HepG2 (cell line): Measurements from ENCODE around the gene KRT33A. TPM values are rescaled to one million over a fixed set of nuclear protein-coding genes. Genes with fewer than 3 reads are reported as not detected.

Source experiments
- ATAC-seq: fragments of 200-7000 bp; cut with Tn5 transposase; 3 replicates; pipeline ENCODE4 v1.9.1; 2020; ENCODE audit warnings: mild to moderate bottlenecking, moderate library complexity
- BruUV-seq: library from RNA; stranded (reverse); fragments of 400-500 nt; replicated peaks from 2 replicates; lab custom pipeline; 2021; lab: Mats Ljungman, UMichigan
- CTCF ChIA-PET: fragments of 300-600 bp; formaldehyde crosslinking; extraction: SDS; loops from one replicate; lab custom pipeline; 2021; ENCODE audit warnings: low total read pairs, inconsistent platforms, low intra/inter-chr PET ratio; lab: Yijun Ruan, JAX
- POLR2A ChIA-PET: fragments of 350-600 bp; sonication (Branson Sonifier 250); formaldehyde crosslinking; loops from one replicate; lab custom pipeline; 2020; ENCODE audit warnings: antibody characterized with exemption, inconsistent platforms; lab: Yijun Ruan, JAX
- DNase-seq: peaks from one replicate; pipeline ENCODE4 v3.0.0-alpha.2; 2015; ENCODE audit warnings: low spot score
- FAIRE-seq: peaks from 3 replicates; lab custom pipeline; 2011; peaks lifted over from hg19 to GRCh38; lab: Jason Lieb, UNC
- H2AFZ ChIP-seq: one replicate; pipeline ENCODE4 v1.6.1; 2011; ENCODE audit warnings: low read length, inconsistent platforms
- H3K27ac ChIP-seq: fragments of 300-600 bp; 3 replicates; pipeline ENCODE4 v1.8.0; 2011; ENCODE audit warnings: mixed run types, mild to moderate bottlenecking, mixed read lengths, low read length, inconsistent platforms; ENCODE audit not compliant: insufficient read depth; ENCODE audit errors: extremely low read length
- H3K27me3 ChIP-seq, 2 experiments: fragments of 200-600 bp in 1 of 2; 2 replicates in 1 of 2; 3 replicates in 1 of 2; pipeline versions ENCODE4 v1.6.0 to v1.8.0; 2011; ENCODE audit warnings: low read length in 2 of 2, mild to moderate bottlenecking in 2 of 2, moderate library complexity in 2 of 2, inconsistent platforms in 1 of 2; ENCODE audit not compliant: insufficient read depth in 2 of 2, control insufficient read depth in 1 of 2
- H3K36me3 ChIP-seq, 2 experiments: fragments of 200-600 bp in 1 of 2; replicated peaks in 1 of 2; 2 replicates in 1 of 2; 3 replicates in 1 of 2; pipeline versions ENCODE4 v1.5.1 to v1.8.0; 2011; ENCODE audit warnings: low read length in 2 of 2, inconsistent platforms in 1 of 2; ENCODE audit not compliant: insufficient read depth in 2 of 2, control insufficient read depth in 1 of 2
- H3K4me1 ChIP-seq: 2 replicates; pipeline ENCODE4 v1.5.1; 2012; ENCODE audit warnings: low read length, inconsistent platforms; ENCODE audit not compliant: insufficient read depth
- H3K4me2 ChIP-seq: 2 replicates; pipeline ENCODE4 v1.6.0; 2011; ENCODE audit warnings: low read depth, low read length, inconsistent platforms
- H3K4me3 ChIP-seq, 3 experiments: fragments of 200-600 bp in 1 of 3; sonication (generic), shearing (Covaris generic) in 1 of 3; replicated peaks in 1 of 3; 2 replicates each; pipeline ENCODE4 v1.5.1; 2011 to 2016; ENCODE audit warnings: low read length in 3 of 3, inconsistent platforms in 2 of 3, low read depth in 2 of 3, mild to moderate bottlenecking in 2 of 3, control low read depth in 1 of 3, mixed read lengths in 1 of 3; ENCODE audit not compliant: insufficient read depth in 1 of 3
- H3K79me2 ChIP-seq: one replicate; pipeline ENCODE4 v1.6.1; 2011; ENCODE audit warnings: low read length, inconsistent platforms; ENCODE audit not compliant: insufficient read depth
- H3K9ac ChIP-seq: 2 replicates; pipeline ENCODE4 v1.6.0; 2011; ENCODE audit warnings: mild to moderate bottlenecking, low read depth, low read length, inconsistent platforms; ENCODE audit not compliant: insufficient read depth
- H3K9me3 ChIP-seq: 2 replicates; pipeline ENCODE4 v1.5.1; 2012; ENCODE audit warnings: mild to moderate bottlenecking, low read length
- H4K20me1 ChIP-seq: 2 replicates; pipeline ENCODE4 v1.6.0; 2011; ENCODE audit warnings: inconsistent platforms, mild to moderate bottlenecking, low read length, moderate library complexity; ENCODE audit not compliant: insufficient read depth
- ELF3 ChIP-seq: IDR thresholded peaks from 2 replicates; pipeline ENCODE4 v1.6.1; 2016; ENCODE audit warnings: missing genetic modification reagents, missing compliant biosample characterization
- MBNL3 ChIP-seq: fragments of 250-450 bp; sonication (Bioruptor Pico); conservative IDR thresholded peaks from 2 replicates; pipeline ENCODE4 v1.8.0; 2022; ENCODE audit warnings: mild to moderate bottlenecking, inconsistent platforms
- MYC ChIP-seq: sonication (generic); formaldehyde crosslinking; IDR thresholded peaks from 2 replicates; pipeline ENCODE4 v1.9.0; 2021; ENCODE audit warnings: missing genetic modification reagents, borderline replicate concordance
- ZNF335 ChIP-seq: sonication (generic); formaldehyde crosslinking; IDR thresholded peaks from 2 replicates; pipeline ENCODE4 v1.4.0; 2020; ENCODE audit warnings: missing genetic modification reagents
- ZNF33B ChIP-seq: sonication (generic); formaldehyde crosslinking; IDR thresholded peaks from 2 replicates; pipeline ENCODE4 v1.5.1; 2020; ENCODE audit warnings: mild to moderate bottlenecking, missing genetic modification reagents
- ZNF441 ChIP-seq: sonication (generic); formaldehyde crosslinking; IDR thresholded peaks from 2 replicates; pipeline ENCODE4 v1.7.0; 2021; ENCODE audit warnings: missing genetic modification reagents, borderline replicate concordance
- ZNF468 ChIP-seq: sonication (generic); formaldehyde crosslinking; IDR thresholded peaks from 2 replicates; pipeline ENCODE4 v1.8.0; 2022; ENCODE audit warnings: mild to moderate bottlenecking, moderate library complexity, missing genetic modification reagents
- ZNF562 ChIP-seq: sonication (generic); formaldehyde crosslinking; IDR thresholded peaks from 2 replicates; pipeline ENCODE4 v1.8.0; 2022; ENCODE audit warnings: missing genetic modification reagents, borderline replicate concordance
- ZSCAN29 ChIP-seq: sonication (generic); formaldehyde crosslinking; conservative IDR thresholded peaks from 2 replicates; pipeline ENCODE4 v1.4.0; 2020; ENCODE audit warnings: mild to moderate bottlenecking, missing genetic modification reagents
- ZSCAN30 ChIP-seq: sonication (generic); formaldehyde crosslinking; IDR thresholded peaks from 2 replicates; pipeline ENCODE4 v1.5.0; 2020; ENCODE audit warnings: mild to moderate bottlenecking, missing genetic modification reagents
- ZZZ3 ChIP-seq: sonication (generic); formaldehyde crosslinking; IDR thresholded peaks from 2 replicates; pipeline ENCODE4 v1.4.0; 2020; ENCODE audit warnings: missing genetic modification reagents, mild to moderate bottlenecking, borderline replicate concordance
- WGBS: methylation state at CpG from one replicate; pipeline ENCODE4 v1.1.6; 2017; ENCODE audit warnings: low lambda C conversion rate; 5-methylcytosine and 5-hydroxymethylcytosine counted together
- in situ Hi-C: cut with HindIII; loops from 2 replicates; pipeline ENCODE4 v1.10.0; 2017; ENCODE audit warnings: low pct_unique_long_range_greater_than_20kb; ENCODE audit not compliant: extremely low pct_ligation_motif_present
- intact Hi-C: fragments of 100-400 bp; cut with micrococcal nuclease; formaldehyde crosslinking; loops from one replicate; pipeline ENCODE4 v1.10.0; 2022; ENCODE audit not compliant: unreplicated experiment
- polyA plus RNA-seq, 8 experiments: library from polyadenylated mRNA; depleted of rRNA in 3 of 8; stranded (reverse) in 7 of 8; unstranded in 1 of 8; fragments of >200 nt; fragmentation: Illumina TruSeq in 4 of 8; extraction: Trizol in 4 of 8; gene quantifications; 2 replicates each; pipeline versions ENCODE4 v1.2.1 to v1.2.3, GENCODE V29; 2011 to 2016; ENCODE audit warnings: low read depth in 4 of 8, missing spikeins in 1 of 8, mixed read lengths in 1 of 8; ENCODE audit not compliant: insufficient read depth in 1 of 8
- total RNA-seq, 5 experiments: library from RNA; depleted of rRNA; stranded (reverse); fragments of >200 nt; fragmentation: Illumina TruSeq; extraction: Trizol; gene quantifications; 2 replicates each; pipeline ENCODE4 v1.2.3, GENCODE V29; 2016; ENCODE audit warnings: low read depth in 1 of 5
- TF ChIP-seq, protein P1 (sequence below): IDR thresholded peaks from 2 replicates; pipeline ENCODE4 v1.6.1; 2016; ENCODE audit warnings: control low read depth
- TF ChIP-seq, protein P2 (sequence below): sonication (generic); formaldehyde crosslinking; IDR thresholded peaks from 2 replicates; pipeline ENCODE4 v1.9.0; 2021; ENCODE audit warnings: missing genetic modification reagents, mild to moderate bottlenecking, borderline replicate concordance
- TF ChIP-seq, protein P3 (sequence below), 2 experiments: sonication (generic) in 1 of 2; formaldehyde crosslinking in 1 of 2; IDR thresholded peaks; 2 replicates each; pipeline versions ENCODE4 v1.4.0 to v1.6.1; 2016 to 2020; ENCODE audit warnings: borderline replicate concordance in 1 of 2, low read depth in 1 of 2, mild to moderate bottlenecking in 1 of 2, missing genetic modification reagents in 1 of 2
- TF ChIP-seq, protein P4 (sequence below): IDR thresholded peaks from 2 replicates; pipeline ENCODE4 v1.4.0; 2020; ENCODE audit warnings: mild to moderate bottlenecking, missing genetic modification reagents

Gene KRT33A
- total and polyA plus RNA-seq, 2 of the 13 experiments (the other 11 are each of a cell fraction or from before 2014, with no cell fraction given), result not detected

DNA sequence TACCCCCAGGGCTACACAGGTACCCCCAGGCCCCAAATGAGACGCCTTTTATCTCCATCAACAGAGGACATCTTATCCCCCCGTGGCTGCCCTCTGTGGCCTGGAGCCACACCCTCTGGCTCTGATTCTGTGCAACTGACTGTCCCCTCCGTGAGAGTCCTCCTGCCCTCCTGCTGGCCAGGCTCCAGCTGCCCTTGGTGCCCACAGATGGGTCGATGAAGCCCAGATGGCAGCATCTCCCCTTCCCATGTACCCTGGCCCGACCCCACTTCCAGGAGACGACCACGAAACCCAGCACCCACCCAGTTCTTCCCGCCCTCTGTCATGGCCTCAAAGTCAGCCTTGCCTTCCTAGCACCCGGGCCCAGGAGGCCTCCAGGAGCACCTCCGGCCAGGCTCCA, 25.5 kb downstream of the KRT33A start:
- in situ Hi-C loops (no loop called here), intact Hi-C loops (no loop called here)
- no peak overlapping the region for H3K9ac ChIP-seq
- no TSS peak for BruUV-seq
- no peak overlapping the region for H3K4me2 ChIP-seq
- WGBS, result 32% methylated on average over 9 of the region's 10 CpGs
- no peak overlapping the region for H3K4me3 ChIP-seq
- H3K79me2 ChIP-seq, result no peaks in the 10 kb centered on the region
- DNase-seq (no peak), FAIRE-seq (no peak), ATAC-seq (no peak)
- POLR2A ChIA-PET, result no interaction called here
- no peaks in the 10 kb centered on the region for H3K36me3 ChIP-seq
- no peak overlapping the region for H2AFZ ChIP-seq
- H3K9me3 ChIP-seq, result no peaks in the 10 kb centered on the region
- H3K27ac ChIP-seq, result no peak overlapping the region
- no peaks in the 10 kb centered on the region for H4K20me1 ChIP-seq
- CTCF ChIA-PET, result no interaction called here
- H3K4me1 ChIP-seq, result no peaks in the 10 kb centered on the region
- 0 out of 5 replicates have a peak, but pooled peaks cover 0 to 5% of the 10 kb centered on the region in 2 experiments for H3K27me3 ChIP-seq
- TF ChIP-seq, protein P1, sequence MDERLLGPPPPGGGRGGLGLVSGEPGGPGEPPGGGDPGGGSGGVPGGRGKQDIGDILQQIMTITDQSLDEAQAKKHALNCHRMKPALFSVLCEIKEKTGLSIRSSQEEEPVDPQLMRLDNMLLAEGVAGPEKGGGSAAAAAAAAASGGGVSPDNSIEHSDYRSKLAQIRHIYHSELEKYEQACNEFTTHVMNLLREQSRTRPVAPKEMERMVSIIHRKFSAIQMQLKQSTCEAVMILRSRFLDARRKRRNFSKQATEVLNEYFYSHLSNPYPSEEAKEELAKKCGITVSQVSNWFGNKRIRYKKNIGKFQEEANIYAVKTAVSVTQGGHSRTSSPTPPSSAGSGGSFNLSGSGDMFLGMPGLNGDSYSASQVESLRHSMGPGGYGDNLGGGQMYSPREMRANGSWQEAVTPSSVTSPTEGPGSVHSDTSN (CRISPR knock-in tag), result no peak
- TF ChIP-seq ELF3 (CRISPR knock-in tag), result no peak
- TF ChIP-seq ZSCAN29, result no peak
- no peak for TF ChIP-seq ZNF335 (CRISPR knock-in tag)
- TF ChIP-seq ZZZ3, result no peak
- TF ChIP-seq ZSCAN30 (CRISPR knock-in tag), result no peak
- TF ChIP-seq ZNF562 (CRISPR knock-in tag), result no peak
- TF ChIP-seq ZNF441 (CRISPR knock-in tag), result no peak
- TF ChIP-seq ZNF33B (CRISPR knock-in tag), result no peak
- TF ChIP-seq MYC, result no peak
- TF ChIP-seq, protein P2, sequence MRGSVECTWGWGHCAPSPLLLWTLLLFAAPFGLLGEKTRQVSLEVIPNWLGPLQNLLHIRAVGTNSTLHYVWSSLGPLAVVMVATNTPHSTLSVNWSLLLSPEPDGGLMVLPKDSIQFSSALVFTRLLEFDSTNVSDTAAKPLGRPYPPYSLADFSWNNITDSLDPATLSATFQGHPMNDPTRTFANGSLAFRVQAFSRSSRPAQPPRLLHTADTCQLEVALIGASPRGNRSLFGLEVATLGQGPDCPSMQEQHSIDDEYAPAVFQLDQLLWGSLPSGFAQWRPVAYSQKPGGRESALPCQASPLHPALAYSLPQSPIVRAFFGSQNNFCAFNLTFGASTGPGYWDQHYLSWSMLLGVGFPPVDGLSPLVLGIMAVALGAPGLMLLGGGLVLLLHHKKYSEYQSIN (CRISPR knock-in tag), result no peak
- TF ChIP-seq, protein P3, sequence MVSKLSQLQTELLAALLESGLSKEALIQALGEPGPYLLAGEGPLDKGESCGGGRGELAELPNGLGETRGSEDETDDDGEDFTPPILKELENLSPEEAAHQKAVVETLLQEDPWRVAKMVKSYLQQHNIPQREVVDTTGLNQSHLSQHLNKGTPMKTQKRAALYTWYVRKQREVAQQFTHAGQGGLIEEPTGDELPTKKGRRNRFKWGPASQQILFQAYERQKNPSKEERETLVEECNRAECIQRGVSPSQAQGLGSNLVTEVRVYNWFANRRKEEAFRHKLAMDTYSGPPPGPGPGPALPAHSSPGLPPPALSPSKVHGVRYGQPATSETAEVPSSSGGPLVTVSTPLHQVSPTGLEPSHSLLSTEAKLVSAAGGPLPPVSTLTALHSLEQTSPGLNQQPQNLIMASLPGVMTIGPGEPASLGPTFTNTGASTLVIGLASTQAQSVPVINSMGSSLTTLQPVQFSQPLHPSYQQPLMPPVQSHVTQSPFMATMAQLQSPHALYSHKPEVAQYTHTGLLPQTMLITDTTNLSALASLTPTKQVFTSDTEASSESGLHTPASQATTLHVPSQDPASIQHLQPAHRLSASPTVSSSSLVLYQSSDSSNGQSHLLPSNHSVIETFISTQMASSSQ (IDR thresholded peaks at IDR 0.05; ENCODE audit: low read depth), result no peak
- TF ChIP-seq, protein P3 (CRISPR knock-in tag; IDR thresholded peaks at IDR 0.05; ENCODE audit: borderline replicate concordance), result no peak
- TF ChIP-seq ZNF468 (CRISPR knock-in tag), result no peak
- TF ChIP-seq, protein P4, sequence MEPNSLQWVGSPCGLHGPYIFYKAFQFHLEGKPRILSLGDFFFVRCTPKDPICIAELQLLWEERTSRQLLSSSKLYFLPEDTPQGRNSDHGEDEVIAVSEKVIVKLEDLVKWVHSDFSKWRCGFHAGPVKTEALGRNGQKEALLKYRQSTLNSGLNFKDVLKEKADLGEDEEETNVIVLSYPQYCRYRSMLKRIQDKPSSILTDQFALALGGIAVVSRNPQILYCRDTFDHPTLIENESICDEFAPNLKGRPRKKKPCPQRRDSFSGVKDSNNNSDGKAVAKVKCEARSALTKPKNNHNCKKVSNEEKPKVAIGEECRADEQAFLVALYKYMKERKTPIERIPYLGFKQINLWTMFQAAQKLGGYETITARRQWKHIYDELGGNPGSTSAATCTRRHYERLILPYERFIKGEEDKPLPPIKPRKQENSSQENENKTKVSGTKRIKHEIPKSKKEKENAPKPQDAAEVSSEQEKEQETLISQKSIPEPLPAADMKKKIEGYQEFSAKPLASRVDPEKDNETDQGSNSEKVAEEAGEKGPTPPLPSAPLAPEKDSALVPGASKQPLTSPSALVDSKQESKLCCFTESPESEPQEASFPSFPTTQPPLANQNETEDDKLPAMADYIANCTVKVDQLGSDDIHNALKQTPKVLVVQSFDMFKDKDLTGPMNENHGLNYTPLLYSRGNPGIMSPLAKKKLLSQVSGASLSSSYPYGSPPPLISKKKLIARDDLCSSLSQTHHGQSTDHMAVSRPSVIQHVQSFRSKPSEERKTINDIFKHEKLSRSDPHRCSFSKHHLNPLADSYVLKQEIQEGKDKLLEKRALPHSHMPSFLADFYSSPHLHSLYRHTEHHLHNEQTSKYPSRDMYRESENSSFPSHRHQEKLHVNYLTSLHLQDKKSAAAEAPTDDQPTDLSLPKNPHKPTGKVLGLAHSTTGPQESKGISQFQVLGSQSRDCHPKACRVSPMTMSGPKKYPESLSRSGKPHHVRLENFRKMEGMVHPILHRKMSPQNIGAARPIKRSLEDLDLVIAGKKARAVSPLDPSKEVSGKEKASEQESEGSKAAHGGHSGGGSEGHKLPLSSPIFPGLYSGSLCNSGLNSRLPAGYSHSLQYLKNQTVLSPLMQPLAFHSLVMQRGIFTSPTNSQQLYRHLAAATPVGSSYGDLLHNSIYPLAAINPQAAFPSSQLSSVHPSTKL, result no peak
- TF ChIP-seq MBNL3, result no peak
